ENCODE data around the gene DLG2.

The DLG2 gene

GRCh38 chr11:85269109-85269508 is 358.0 kb downstream of the DLG2 start:
- no peak for TF ChIP-seq CTCF (conservative IDR thresholded peaks at IDR 0.05; ENCODE audit: low read depth, low read length)
- no peak overlapping the region for H3K4me3 ChIP-seq (ENCODE audit: low read depth, low read length)
- DNase-seq (ENCODE audit: low read depth) = no peak

- no peak for DNase-seq (ENCODE audit: low read depth)
- H3K4me3 ChIP-seq (ENCODE audit: low read depth, low read length) = no peak overlapping the region
- TF ChIP-seq CTCF (conservative IDR thresholded peaks at IDR 0.05; ENCODE audit: low read depth, low read length) = no peak
These were observed 360.5 kb downstream of the DLG2 start for GRCh38 chr11:85266646-85267045.

GRCh38 chr11:85263328-85263727 is 363.8 kb downstream of the DLG2 start:
- TF ChIP-seq CTCF (conservative IDR thresholded peaks at IDR 0.05; ENCODE audit: low read depth, low read length) = no peak
- H3K4me3 ChIP-seq (ENCODE audit: low read depth, low read length) = no peak overlapping the region
- no peak for DNase-seq (ENCODE audit: low read depth)

- DNase-seq (ENCODE audit: low read depth) = no peak
- TF ChIP-seq CTCF (conservative IDR thresholded peaks at IDR 0.05; ENCODE audit: low read depth, low read length) = no peak
- H3K4me3 ChIP-seq (ENCODE audit: low read depth, low read length) = no peak overlapping the region
These were observed 369.3 kb downstream of the DLG2 start for GRCh38 chr11:85257837-85258236.

- DNase-seq (ENCODE audit: low read depth) = no peak
- TF ChIP-seq CTCF (conservative IDR thresholded peaks at IDR 0.05; ENCODE audit: low read depth, low read length) = no peak
- no peak overlapping the region for H3K4me3 ChIP-seq (ENCODE audit: low read depth, low read length)
These were observed 370.7 kb downstream of the DLG2 start for GRCh38 chr11:85256433-85256832.

- no peak for DNase-seq (ENCODE audit: low read depth)
- H3K4me3 ChIP-seq (ENCODE audit: low read depth, low read length) = no peak overlapping the region
- no peak for TF ChIP-seq CTCF (conservative IDR thresholded peaks at IDR 0.05; ENCODE audit: low read depth, low read length)
These were observed 377.7 kb downstream of the DLG2 start for GRCh38 chr11:85249482-85249881.

GRCh38 chr11:85247797-85248196 is 379.3 kb downstream of the DLG2 start:
- TF ChIP-seq CTCF (conservative IDR thresholded peaks at IDR 0.05; ENCODE audit: low read depth, low read length) = no peak
- H3K4me3 ChIP-seq (ENCODE audit: low read depth, low read length) = no peak overlapping the region
- no peak for DNase-seq (ENCODE audit: low read depth)

Measured in choroid plexus epithelial cell (primary cell).